Spleen (tissue), 7 donors: ENCODE results near the gene VSTM4.

ENCODE experiments used
- CTCF ChIP-seq, 11 experiments: fragments of 200-600 bp in 7 of 11; fragments of 450-650 bp in 4 of 11; sonication (generic) in 4 of 11; IDR thresholded peaks in 8 of 11; conservative IDR thresholded peaks in 3 of 11; 1 replicate in 7 of 11; 2 replicates in 4 of 11; pipeline versions ENCODE4 v1.4.0 to v1.8.0; 2016 to 2021; ENCODE audit warnings: antibody characterized with exemption in 11 of 11, inconsistent platforms in 4 of 11, mild to moderate bottlenecking in 1 of 11
- POLR2A ChIP-seq, 3 donors: fragments of 450-650 bp; IDR thresholded peaks; one replicate each; pipeline ENCODE4 v1.5.1; 2017; ENCODE audit warnings: antibody characterized with exemption in 3 of 3, mild to moderate bottlenecking in 1 of 3
- donor health status: DM: no; HTN: no; CAD: no; lungs with moderate emphysema.
- donor health status: DM: no; HTN: no; CAD: no.
- donor health status: DM: no; HTN: no; CAD: no.

- TF ChIP-seq POLR2A (IDR thresholded peaks at IDR 0.05) = no peak
- no peak for TF ChIP-seq CTCF (IDR thresholded peaks at IDR 0.05 in 8 of 11, conservative IDR thresholded peaks at IDR 0.05 in 3 of 11)
Observed at GRCh38 chr10:49115796-49116508, 630 bp upstream of the VSTM4 start.
